ENCODE measurements around the gene HYAL4. TPM values are rescaled to one million over a fixed set of nuclear protein-coding genes. Genes with fewer than 3 reads are reported as not detected.
"Not testable (repeated sequence)": the region's sequence is repeated elsewhere in the genome, so short reads cannot be mapped to it uniquely, and the experiment has no call there.

The HYAL4 gene
- total RNA-seq, 1 donor from 2014 or later = not detected

- intact Hi-C loops (cut with micrococcal nuclease) = no loop called here
These were observed 1.4 kb downstream of the HYAL4 start for GRCh38 chr7:123846217-123846891.

GRCh38 chr7:123847868-123848267 is 2.9 kb downstream of the HYAL4 start:
- intact Hi-C loops (cut with micrococcal nuclease) = no loop called here

- intact Hi-C loops (cut with micrococcal nuclease) = no loop called here
These were observed 4.9 kb downstream of the HYAL4 start for GRCh38 chr7:123849855-123850254.

GRCh38 chr7:123851404-123851803 is 6.4 kb downstream of the HYAL4 start:
- intact Hi-C loops (cut with micrococcal nuclease) = not testable (repeated sequence)

GRCh38 chr7:123854291-123854690 is 9.3 kb downstream of the HYAL4 start:
- intact Hi-C loops (cut with micrococcal nuclease) = not testable (repeated sequence)

- intact Hi-C loops (cut with micrococcal nuclease) = not testable (repeated sequence)
These were observed 11.5 kb downstream of the HYAL4 start for GRCh38 chr7:123856428-123856827.

GRCh38 chr7:123860848-123861247 is 15.9 kb downstream of the HYAL4 start:
- intact Hi-C loops (cut with micrococcal nuclease) = no loop called here

- intact Hi-C loops (cut with micrococcal nuclease) = no loop called here
These were observed 17.8 kb downstream of the HYAL4 start for GRCh38 chr7:123862775-123863174.

GRCh38 chr7:123863461-123863860 is 18.5 kb downstream of the HYAL4 start:
- intact Hi-C loops (cut with micrococcal nuclease) = no loop called here

- intact Hi-C loops (cut with micrococcal nuclease) = loop anchor here (2.0 kb wide), 2 partner anchors 39 to 115 kb away; partner anchors contain the start of gene WASL
These were observed 19.0 kb downstream of the HYAL4 start for GRCh38 chr7:123864012-123864411.

- intact Hi-C loops (cut with micrococcal nuclease) = loop anchor here (2.0 kb wide), 2 partner anchors 40 to 116 kb away; partner anchors contain the start of gene WASL
These were observed 19.5 kb downstream of the HYAL4 start for GRCh38 chr7:123864436-123864835.

GRCh38 chr7:123864966-123865365 is 20.0 kb downstream of the HYAL4 start:
- intact Hi-C loops (cut with micrococcal nuclease) = loop anchor here (1.0 to 5.0 kb wide), 7 partner anchors 40 to 241 kb away; partner anchors contain the start of gene WASL

GRCh38 chr7:123865517-123866117 is 20.6 kb downstream of the HYAL4 start:
- intact Hi-C loops (cut with micrococcal nuclease) = loop anchor here (1.0 to 5.0 kb wide), 7 partner anchors 41 to 241 kb away; partner anchors contain the start of gene WASL

GRCh38 chr7:123867225-123867624 is 22.3 kb downstream of the HYAL4 start:
- intact Hi-C loops (cut with micrococcal nuclease) = loop anchor here (5.0 kb wide), 1 partner anchor 165 kb away; no protein-coding TSS in a partner anchor

GRCh38 chr7:123871998-123872867 is 27.3 kb downstream of the HYAL4 start:
- intact Hi-C loops (cut with micrococcal nuclease) = loop anchor here (1.0 to 2.0 kb wide), 4 partner anchors 73 to 378 kb away; no protein-coding TSS in a partner anchor

- intact Hi-C loops (cut with micrococcal nuclease) = loop anchor here (1.0 to 2.0 kb wide), 4 partner anchors 74 to 379 kb away; no protein-coding TSS in a partner anchor
These were observed 27.9 kb downstream of the HYAL4 start for GRCh38 chr7:123872908-123873307.

GRCh38 chr7:123876557-123877256 is 31.7 kb downstream of the HYAL4 start:
- intact Hi-C loops (cut with micrococcal nuclease) = no loop called here

- intact Hi-C loops (cut with micrococcal nuclease) = no loop called here
These were observed 34.7 kb downstream of the HYAL4 start for GRCh38 chr7:123879628-123880027.

- intact Hi-C loops (cut with micrococcal nuclease) = no loop called here
These were observed 36.3 kb downstream of the HYAL4 start for GRCh38 chr7:123881300-123881699.

- intact Hi-C loops (cut with micrococcal nuclease) = no loop called here
These were observed 38.2 kb downstream of the HYAL4 start for GRCh38 chr7:123883154-123883553.

GRCh38 chr7:123888192-123888591 is 43.2 kb downstream of the HYAL4 start:
- intact Hi-C loops (cut with micrococcal nuclease) = no loop called here
